Middle frontal gyrus (tissue), 1 donor: ENCODE measurements around the gene APOB.

Experiments
- DNase-seq: peaks from one replicate; pipeline ENCODE4 v3.0.0-alpha.2; 2015; ENCODE audit warnings: low spot score; ENCODE audit errors: extremely low spot score

APOB gene

GRCh38 chr2:21043744-21044532, at the start of gene APOB:
APOB (minus strand) TSS chr2:21044073; CDS start chr2:21043945, 128 bp downstream.
- DNase-seq, result no peak

GRCh38 chr2:21092308-21092869, 48.5 kb upstream of the APOB start:
- DNase-seq, result no peak

- no peak for DNase-seq
Measured at GRCh38 chr2:21084401-21084800, 40.5 kb upstream of the APOB start.

- DNase-seq, result no peak
Measured at GRCh38 chr2:21083482-21083881, 39.6 kb upstream of the APOB start.

GRCh38 chr2:21078296-21078695, 34.4 kb upstream of the APOB start:
- DNase-seq, result no peak

GRCh38 chr2:21072477-21073242, 28.8 kb upstream of the APOB start:
- DNase-seq, result no peak

- DNase-seq, result no peak
Measured at GRCh38 chr2:21070341-21071257, 26.7 kb upstream of the APOB start.

GRCh38 chr2:21069746-21070340, 26.0 kb upstream of the APOB start:
- no peak for DNase-seq

GRCh38 chr2:21067859-21068537, 24.1 kb upstream of the APOB start:
- DNase-seq, result no peak

- no peak for DNase-seq
Measured at GRCh38 chr2:21067125-21067524, 23.3 kb upstream of the APOB start.

- DNase-seq, result no peak
Measured at GRCh38 chr2:21059885-21060610, 16.2 kb upstream of the APOB start.

- no peak for DNase-seq
Measured at GRCh38 chr2:21057097-21057496, 13.2 kb upstream of the APOB start.

GRCh38 chr2:21055879-21056790, 12.3 kb upstream of the APOB start:
- no peak for DNase-seq

- DNase-seq, result no peak
Measured at GRCh38 chr2:21055451-21055850, 11.6 kb upstream of the APOB start.

- DNase-seq, result no peak
Measured at GRCh38 chr2:21054011-21054410, 10.1 kb upstream of the APOB start.

GRCh38 chr2:21052044-21052443, 8.2 kb upstream of the APOB start:
- no peak for DNase-seq

GRCh38 chr2:21050164-21050563, 6.3 kb upstream of the APOB start:
- DNase-seq, result no peak

- DNase-seq, result no peak
Measured at GRCh38 chr2:21047141-21048009, 3.5 kb upstream of the APOB start.
